ENCODE data around the gene OSBPL2.

The OSBPL2 gene

GRCh38 chr20:62313021-62313420 is 74.7 kb downstream of the OSBPL2 start:
- no peak for TF ChIP-seq CTCF (IDR thresholded peaks at IDR 0.05; ENCODE audit: insufficient read depth, low read length, poor library complexity, severe bottlenecking)
- Histone ChIP-seq H3K4me3 (replicated peaks; ENCODE audit: low read depth, low read length) (no peak overlapping the region), H3K36me3 (ENCODE audit: control insufficient read depth, insufficient read depth, low read length) (peaks cover 6% of the 10 kb centered on the region; the same call in 1 of the 2 replicates), H3K27me3 (replicated peaks; ENCODE audit: control insufficient read depth, insufficient read depth, low read length) (no peaks in the 10 kb centered on the region)
- no peak for DNase-seq (ENCODE audit: extremely low read depth, insufficient read length)

GRCh38 chr20:62313460-62314338 is 75.4 kb downstream of the OSBPL2 start:
- H3K4me3 ChIP-seq (replicated peaks; ENCODE audit: low read depth, low read length) = no peak overlapping the region
- no peak for TF ChIP-seq CTCF (IDR thresholded peaks at IDR 0.05; ENCODE audit: insufficient read depth, low read length, poor library complexity, severe bottlenecking)
- no peak for DNase-seq (ENCODE audit: extremely low read depth, insufficient read length)
- no peaks in the 10 kb centered on the region for H3K27me3 ChIP-seq (replicated peaks; ENCODE audit: control insufficient read depth, insufficient read depth, low read length)
- H3K36me3 ChIP-seq (ENCODE audit: control insufficient read depth, insufficient read depth, low read length) = no peaks in the 10 kb centered on the region; the same call in 1 of the 2 replicates

- Histone ChIP-seq H3K4me3 (replicated peaks; ENCODE audit: low read depth, low read length) (no peak overlapping the region), H3K27me3 (replicated peaks; ENCODE audit: control insufficient read depth, insufficient read depth, low read length) (no peaks in the 10 kb centered on the region), H3K36me3 (ENCODE audit: control insufficient read depth, insufficient read depth, low read length) (no peaks in the 10 kb centered on the region)
- DNase-seq (ENCODE audit: extremely low read depth, insufficient read length) = no peak
- TF ChIP-seq CTCF (IDR thresholded peaks at IDR 0.05; ENCODE audit: insufficient read depth, low read length, poor library complexity, severe bottlenecking) = no peak
Observed at GRCh38 chr20:62314339-62314638, 76.0 kb downstream of the OSBPL2 start.

- DNase-seq (ENCODE audit: extremely low read depth, insufficient read length) = no peak
- no peaks in the 10 kb centered on the region for H3K27me3 ChIP-seq (replicated peaks; ENCODE audit: control insufficient read depth, insufficient read depth, low read length)
- no peaks in the 10 kb centered on the region for H3K36me3 ChIP-seq (ENCODE audit: control insufficient read depth, insufficient read depth, low read length)
- no peak for TF ChIP-seq CTCF (IDR thresholded peaks at IDR 0.05; ENCODE audit: insufficient read depth, low read length, poor library complexity, severe bottlenecking)
- no peak overlapping the region for H3K4me3 ChIP-seq (replicated peaks; ENCODE audit: low read depth, low read length)
Observed at GRCh38 chr20:62314711-62315302, 76.5 kb downstream of the OSBPL2 start.

- Histone ChIP-seq H3K4me3 (replicated peaks; ENCODE audit: low read depth, low read length) (no peak overlapping the region), H3K36me3 (ENCODE audit: control insufficient read depth, insufficient read depth, low read length) (no peaks in the 10 kb centered on the region), H3K27me3 (replicated peaks; ENCODE audit: control insufficient read depth, insufficient read depth, low read length) (no peaks in the 10 kb centered on the region)
- TF ChIP-seq CTCF (IDR thresholded peaks at IDR 0.05; ENCODE audit: insufficient read depth, low read length, poor library complexity, severe bottlenecking) = no peak
- DNase-seq (ENCODE audit: extremely low read depth, insufficient read length) = no peak
Observed at GRCh38 chr20:62315773-62316172, 77.5 kb downstream of the OSBPL2 start.

Data from GM06990 (cell line).